ENCODE data around the gene GSS. TPM values are rescaled to one million over a fixed set of nuclear protein-coding genes. Genes with fewer than 3 reads are reported as not detected.

GSS gene
- total and polyA plus RNA-seq, 2 donors from 2014 or later, result 54.9 to 71.5 TPM

GRCh38 chr20:34974246-34974645 is 18.6 kb upstream of the GSS start:
- Histone ChIP-seq H3K27me3 (ENCODE audit: control insufficient read depth, insufficient read depth, low read length) (no peaks in the 10 kb centered on the region), H3K9ac (ENCODE audit: low read length in 3 of 3) (no peak overlapping the region), H3K9me3 (ENCODE audit: control insufficient read depth in 2 of 3, insufficient read depth in 1 of 3, low read length in 3 of 3) (no peaks in the 10 kb centered on the region), H3K4me3 (ENCODE audit: low read length in 3 of 3) (no peak overlapping the region), H3K27ac (ENCODE audit: low read depth in 2 of 2, low read length in 2 of 2) (no peak overlapping the region), H3K4me1 (ENCODE audit: control insufficient read depth in 2 of 3, insufficient read depth in 2 of 3, low read depth in 1 of 3, low read length in 3 of 3) (no peaks in the 10 kb centered on the region), H3K36me3 (ENCODE audit: control insufficient read depth in 2 of 3, insufficient read depth in 3 of 3, low read length in 3 of 3) (no peaks in the 10 kb centered on the region)
- intact Hi-C loops (cut with DNase I), result no loop called here
- DNase-seq (no peak), FAIRE-seq (no peak)
- no peak for TF ChIP-seq CTCF (IDR thresholded peaks at IDR 0.05; ENCODE audit: borderline replicate concordance, extremely low read depth, insufficient read depth)

GRCh38 chr20:34971561-34972235 is 16.1 kb upstream of the GSS start:
- H3K4me3 ChIP-seq (ENCODE audit: low read length in 3 of 3), result no peak overlapping the region
- no peak for TF ChIP-seq CTCF (IDR thresholded peaks at IDR 0.05; ENCODE audit: borderline replicate concordance, extremely low read depth, insufficient read depth)
- no peaks in the 10 kb centered on the region for H3K36me3 ChIP-seq (ENCODE audit: control insufficient read depth in 2 of 3, insufficient read depth in 3 of 3, low read length in 3 of 3)
- H3K27ac ChIP-seq (ENCODE audit: low read depth in 2 of 2, low read length in 2 of 2), result no peak overlapping the region
- H3K4me1 ChIP-seq (ENCODE audit: control insufficient read depth in 2 of 3, insufficient read depth in 2 of 3, low read depth in 1 of 3, low read length in 3 of 3), result no peaks in the 10 kb centered on the region
- FAIRE-seq (no peak), DNase-seq (no peak)
- intact Hi-C loops (cut with DNase I), result no loop called here
- no peak overlapping the region for H3K9ac ChIP-seq (ENCODE audit: low read length in 3 of 3)
- H3K9me3 ChIP-seq (ENCODE audit: control insufficient read depth in 2 of 3, insufficient read depth in 1 of 3, low read length in 3 of 3), result no peaks in the 10 kb centered on the region
- no peaks in the 10 kb centered on the region for H3K27me3 ChIP-seq (ENCODE audit: control insufficient read depth, insufficient read depth, low read length)

GRCh38 chr20:34970846-34971560 is 15.4 kb upstream of the GSS start:
- no peak for DNase-seq
- H3K4me3 ChIP-seq (ENCODE audit: low read length in 3 of 3), result no peak overlapping the region
- no peak overlapping the region for H3K27ac ChIP-seq (ENCODE audit: low read depth in 2 of 2, low read length in 2 of 2)
- H3K36me3 ChIP-seq (ENCODE audit: control insufficient read depth in 2 of 3, insufficient read depth in 3 of 3, low read length in 3 of 3), result no peaks in the 10 kb centered on the region
- H3K9ac ChIP-seq (ENCODE audit: low read length in 3 of 3), result no peak overlapping the region
- intact Hi-C loops (cut with DNase I), result no loop called here
- no peak for TF ChIP-seq CTCF (IDR thresholded peaks at IDR 0.05; ENCODE audit: borderline replicate concordance, extremely low read depth, insufficient read depth)
- H3K4me1 ChIP-seq (ENCODE audit: control insufficient read depth in 2 of 3, insufficient read depth in 2 of 3, low read depth in 1 of 3, low read length in 3 of 3), result no peaks in the 10 kb centered on the region
- FAIRE-seq, result no peak
- no peaks in the 10 kb centered on the region for H3K27me3 ChIP-seq (ENCODE audit: control insufficient read depth, insufficient read depth, low read length)
- H3K9me3 ChIP-seq (ENCODE audit: control insufficient read depth in 2 of 3, insufficient read depth in 1 of 3, low read length in 3 of 3), result no peaks in the 10 kb centered on the region
